ENCODE data around the gene SRRM4.

The SRRM4 gene

GRCh38 chr12:119207063-119207560 lies 225.8 kb downstream of the SRRM4 start:
- no peaks in the 10 kb centered on the region for H3K9me3 ChIP-seq (ENCODE audit: control insufficient read depth, low read length)
- no peaks in the 10 kb centered on the region for H3K4me1 ChIP-seq (ENCODE audit: control insufficient read depth, insufficient read depth, low read length, poor library complexity, severe bottlenecking)
- no peak for DNase-seq
- no peaks in the 10 kb centered on the region for H3K36me3 ChIP-seq (ENCODE audit: control insufficient read depth, insufficient read depth, low read length)
- no peak overlapping the region for H3K4me3 ChIP-seq (ENCODE audit: insufficient read depth, low read depth, low read length, poor library complexity, severe bottlenecking)
- H3K27me3 ChIP-seq (replicated peaks; ENCODE audit: control insufficient read depth, insufficient read depth, low read length, poor library complexity, severe bottlenecking) = no peaks in the 10 kb centered on the region
- no peak overlapping the region for H3K27ac ChIP-seq (ENCODE audit: insufficient read depth, low read length, poor library complexity, severe bottlenecking)

GRCh38 chr12:119208626-119209061 lies 227.3 kb downstream of the SRRM4 start:
- no peak for DNase-seq
- Histone ChIP-seq H3K4me1 (ENCODE audit: control insufficient read depth, insufficient read depth, low read length, poor library complexity, severe bottlenecking) (no peaks in the 10 kb centered on the region), H3K36me3 (ENCODE audit: control insufficient read depth, insufficient read depth, low read length) (no peaks in the 10 kb centered on the region), H3K27me3 (replicated peaks; ENCODE audit: control insufficient read depth, insufficient read depth, low read length, poor library complexity, severe bottlenecking) (no peaks in the 10 kb centered on the region), H3K27ac (ENCODE audit: insufficient read depth, low read length, poor library complexity, severe bottlenecking) (no peak overlapping the region), H3K9me3 (ENCODE audit: control insufficient read depth, low read length) (no peaks in the 10 kb centered on the region), H3K4me3 (ENCODE audit: insufficient read depth, low read depth, low read length, poor library complexity, severe bottlenecking) (no peak overlapping the region)

GRCh38 chr12:119211884-119212283 lies 230.5 kb downstream of the SRRM4 start:
- DNase-seq = no peak
- Histone ChIP-seq H3K27me3 (replicated peaks; ENCODE audit: control insufficient read depth, insufficient read depth, low read length, poor library complexity, severe bottlenecking) (no peaks in the 10 kb centered on the region), H3K4me1 (ENCODE audit: control insufficient read depth, insufficient read depth, low read length, poor library complexity, severe bottlenecking) (no peaks in the 10 kb centered on the region), H3K9me3 (ENCODE audit: control insufficient read depth, low read length) (no peaks in the 10 kb centered on the region), H3K4me3 (ENCODE audit: insufficient read depth, low read depth, low read length, poor library complexity, severe bottlenecking) (no peak overlapping the region), H3K36me3 (ENCODE audit: control insufficient read depth, insufficient read depth, low read length) (no peaks in the 10 kb centered on the region), H3K27ac (ENCODE audit: insufficient read depth, low read length, poor library complexity, severe bottlenecking) (no peak overlapping the region)

All from effector memory CD4-positive, alpha-beta T cell (primary cell).